Measurements from ENCODE around the gene THRB.

GRCh38 chr3:24232784-24233183, 261.9 kb downstream of the THRB start:
- TF ChIP-seq CTCF (conservative IDR thresholded peaks at IDR 0.05; ENCODE audit: low read length) (no peak), EZH2phosphoT487 (IDR thresholded peaks at IDR 0.05; ENCODE audit: borderline replicate concordance) (no peak)

Measured in Loucy (cell line).